Measurements from ENCODE around the gene JARID2.

Gene JARID2

DNA sequence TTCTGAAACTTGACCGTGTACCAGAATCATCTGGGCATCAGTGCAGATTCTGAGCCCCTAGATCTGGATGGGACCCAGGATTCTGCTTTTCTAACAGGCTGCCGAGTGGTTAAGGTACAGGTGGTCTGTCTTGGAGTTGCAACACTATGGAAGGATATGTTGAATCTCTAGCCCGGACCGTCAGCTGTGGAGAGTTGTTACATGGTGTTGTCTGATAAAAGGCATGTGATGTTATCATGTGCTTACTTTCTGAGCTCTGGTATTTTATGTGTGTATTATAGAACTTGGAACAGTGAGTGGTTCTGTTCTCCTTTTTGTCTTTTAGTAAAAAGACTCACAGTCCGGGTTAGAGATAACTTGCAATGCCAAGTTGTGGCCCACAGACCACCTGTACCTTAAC, 123.0 kb downstream of the JARID2 start:
- TF ChIP-seq POLR2AphosphoS5 (IDR thresholded peaks at IDR 0.05; ENCODE audit: low read depth, low read length) (no peak), TAF1 (IDR thresholded peaks at IDR 0.05; ENCODE audit: borderline replicate concordance, insufficient read depth, low read length) (no peak), SIN3A (IDR thresholded peaks at IDR 0.05; ENCODE audit: borderline replicate concordance, insufficient read depth, low read length) (no peak), FOXP2 (optimal IDR thresholded peaks at IDR 0.05; ENCODE audit: borderline replicate concordance, extremely low read depth, extremely low read length, insufficient read depth) (no peak)
- TF ChIP-seq, protein P1, sequence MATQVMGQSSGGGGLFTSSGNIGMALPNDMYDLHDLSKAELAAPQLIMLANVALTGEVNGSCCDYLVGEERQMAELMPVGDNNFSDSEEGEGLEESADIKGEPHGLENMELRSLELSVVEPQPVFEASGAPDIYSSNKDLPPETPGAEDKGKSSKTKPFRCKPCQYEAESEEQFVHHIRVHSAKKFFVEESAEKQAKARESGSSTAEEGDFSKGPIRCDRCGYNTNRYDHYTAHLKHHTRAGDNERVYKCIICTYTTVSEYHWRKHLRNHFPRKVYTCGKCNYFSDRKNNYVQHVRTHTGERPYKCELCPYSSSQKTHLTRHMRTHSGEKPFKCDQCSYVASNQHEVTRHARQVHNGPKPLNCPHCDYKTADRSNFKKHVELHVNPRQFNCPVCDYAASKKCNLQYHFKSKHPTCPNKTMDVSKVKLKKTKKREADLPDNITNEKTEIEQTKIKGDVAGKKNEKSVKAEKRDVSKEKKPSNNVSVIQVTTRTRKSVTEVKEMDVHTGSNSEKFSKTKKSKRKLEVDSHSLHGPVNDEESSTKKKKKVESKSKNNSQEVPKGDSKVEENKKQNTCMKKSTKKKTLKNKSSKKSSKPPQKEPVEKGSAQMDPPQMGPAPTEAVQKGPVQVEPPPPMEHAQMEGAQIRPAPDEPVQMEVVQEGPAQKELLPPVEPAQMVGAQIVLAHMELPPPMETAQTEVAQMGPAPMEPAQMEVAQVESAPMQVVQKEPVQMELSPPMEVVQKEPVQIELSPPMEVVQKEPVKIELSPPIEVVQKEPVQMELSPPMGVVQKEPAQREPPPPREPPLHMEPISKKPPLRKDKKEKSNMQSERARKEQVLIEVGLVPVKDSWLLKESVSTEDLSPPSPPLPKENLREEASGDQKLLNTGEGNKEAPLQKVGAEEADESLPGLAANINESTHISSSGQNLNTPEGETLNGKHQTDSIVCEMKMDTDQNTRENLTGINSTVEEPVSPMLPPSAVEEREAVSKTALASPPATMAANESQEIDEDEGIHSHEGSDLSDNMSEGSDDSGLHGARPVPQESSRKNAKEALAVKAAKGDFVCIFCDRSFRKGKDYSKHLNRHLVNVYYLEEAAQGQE (IDR thresholded peaks at IDR 0.05; ENCODE audit: insufficient read depth in 1 of 2, low read depth in 2 of 2, low read length in 2 of 2) = no peak

DNA sequence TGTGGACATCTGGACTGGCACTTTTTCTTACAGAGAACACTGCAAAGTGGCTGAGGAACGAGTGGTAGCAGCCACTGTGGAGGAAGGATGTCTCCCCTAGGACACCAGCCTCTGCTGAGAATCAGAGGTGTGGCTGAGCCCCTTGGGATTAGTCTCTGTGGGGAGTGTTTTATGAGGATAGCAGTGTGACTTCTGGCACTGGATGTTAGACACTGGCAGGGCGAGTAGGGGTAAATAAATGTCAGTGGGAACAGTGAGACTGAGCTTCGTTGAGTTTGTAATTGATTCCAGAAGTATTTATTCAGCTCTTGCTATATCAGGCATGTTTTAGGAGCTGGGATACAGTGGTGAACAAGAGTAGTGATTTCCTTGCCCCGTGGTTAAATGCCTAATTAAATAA, 124.0 kb downstream of the JARID2 start:
- TF ChIP-seq SIN3A (IDR thresholded peaks at IDR 0.05; ENCODE audit: borderline replicate concordance, insufficient read depth, low read length) (no peak), TAF1 (IDR thresholded peaks at IDR 0.05; ENCODE audit: borderline replicate concordance, insufficient read depth, low read length) (no peak), POLR2AphosphoS5 (IDR thresholded peaks at IDR 0.05; ENCODE audit: low read depth, low read length) (no peak), FOXP2 (optimal IDR thresholded peaks at IDR 0.05; ENCODE audit: borderline replicate concordance, extremely low read depth, extremely low read length, insufficient read depth) (no peak)
- TF ChIP-seq, protein P1 (IDR thresholded peaks at IDR 0.05; ENCODE audit: insufficient read depth in 1 of 2, low read depth in 2 of 2, low read length in 2 of 2) = no peak

DNA sequence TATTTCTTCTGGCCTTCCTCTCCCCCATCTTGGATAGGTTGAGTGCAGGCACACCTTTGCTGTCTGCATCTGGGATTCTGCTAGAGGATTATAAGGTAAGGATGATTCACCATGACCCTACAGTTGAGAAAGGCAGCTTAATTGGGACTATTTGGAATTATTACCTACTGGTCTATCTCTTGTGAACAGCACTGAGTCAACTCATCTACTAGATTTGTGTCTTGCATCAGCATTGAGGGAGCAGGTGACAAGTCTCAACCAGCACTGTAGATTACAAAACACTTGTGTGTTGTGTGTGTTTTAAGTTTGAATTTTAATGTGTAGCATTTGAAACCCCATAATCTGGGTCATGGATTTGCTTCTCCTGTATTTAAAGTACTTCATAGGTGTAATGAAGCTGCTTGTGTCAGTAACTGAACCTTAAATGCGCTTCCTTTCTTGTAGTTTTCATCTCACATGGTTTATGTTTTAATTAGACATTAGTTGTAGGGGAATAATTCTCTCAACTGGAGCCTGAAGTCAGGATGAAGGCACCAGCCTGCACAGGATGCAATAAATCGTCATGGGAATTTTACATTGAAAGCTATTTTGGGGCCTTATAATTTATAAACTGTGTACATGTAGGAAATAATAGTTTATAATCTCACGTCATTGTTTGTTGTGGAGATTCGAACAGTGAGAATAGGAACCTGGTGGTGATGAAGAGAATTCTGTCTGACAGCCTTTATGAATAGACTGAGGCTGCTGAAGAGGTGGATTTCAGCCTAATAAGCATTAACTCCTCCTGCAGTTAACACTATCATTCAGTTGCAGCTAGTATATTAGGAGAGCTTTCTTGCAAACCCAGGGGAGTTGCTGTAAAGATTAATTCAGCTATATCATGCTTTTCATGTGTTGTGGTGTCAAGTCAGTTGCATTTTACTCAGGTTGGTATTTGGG, 125.1 kb downstream of the JARID2 start:
- TF ChIP-seq POLR2AphosphoS5 (IDR thresholded peaks at IDR 0.05; ENCODE audit: low read depth, low read length) = no peak
- TF ChIP-seq, protein P1 (IDR thresholded peaks at IDR 0.05; ENCODE audit: insufficient read depth in 1 of 2, low read depth in 2 of 2, low read length in 2 of 2) = no peak
- no peak for TF ChIP-seq TAF1 (IDR thresholded peaks at IDR 0.05; ENCODE audit: borderline replicate concordance, insufficient read depth, low read length)
- no peak for TF ChIP-seq FOXP2 (optimal IDR thresholded peaks at IDR 0.05; ENCODE audit: borderline replicate concordance, extremely low read depth, extremely low read length, insufficient read depth)
- TF ChIP-seq SIN3A (IDR thresholded peaks at IDR 0.05; ENCODE audit: borderline replicate concordance, insufficient read depth, low read length) = no peak

DNA sequence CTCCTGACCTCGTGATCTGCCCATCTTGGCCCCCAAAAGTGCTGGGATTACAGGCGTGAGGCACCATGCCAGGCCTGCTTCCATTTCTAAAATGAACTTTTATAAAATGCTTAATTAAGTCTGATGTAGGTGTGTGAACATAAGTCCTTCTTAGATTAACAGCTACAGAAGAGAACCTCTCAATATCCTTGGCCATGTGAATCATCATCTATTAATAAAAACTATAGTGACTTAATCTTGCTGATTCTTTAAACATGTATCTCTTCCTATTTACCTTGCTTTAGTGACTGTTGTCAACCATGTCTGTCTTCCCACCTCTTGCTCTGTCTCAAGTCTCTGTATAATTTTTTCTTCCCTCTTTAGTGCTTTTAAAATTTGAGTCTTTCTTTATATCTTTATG, 127.1 kb downstream of the JARID2 start:
- TF ChIP-seq SIN3A (IDR thresholded peaks at IDR 0.05; ENCODE audit: borderline replicate concordance, insufficient read depth, low read length) = no peak
- TF ChIP-seq FOXP2 (optimal IDR thresholded peaks at IDR 0.05; ENCODE audit: borderline replicate concordance, extremely low read depth, extremely low read length, insufficient read depth) = no peak
- TF ChIP-seq TAF1 (IDR thresholded peaks at IDR 0.05; ENCODE audit: borderline replicate concordance, insufficient read depth, low read length) = no peak
- no peak for TF ChIP-seq POLR2AphosphoS5 (IDR thresholded peaks at IDR 0.05; ENCODE audit: low read depth, low read length)
- TF ChIP-seq, protein P1 (IDR thresholded peaks at IDR 0.05; ENCODE audit: insufficient read depth in 1 of 2, low read depth in 2 of 2, low read length in 2 of 2) = no peak
